Measurements from ENCODE around the gene DNAJC30. TPM values are rescaled to one million over a fixed set of nuclear protein-coding genes. Genes with fewer than 3 reads are reported as not detected.

Gene DNAJC30
- total and polyA plus RNA-seq, 2 donors (not counting 1 experiment from before 2014, with no cell fraction given) = 6.6 to 15.5 TPM

- Histone ChIP-seq H3K4me3 (ENCODE audit: control extremely low read depth in 1 of 5, extremely low read depth in 1 of 5, insufficient read depth in 1 of 5, low read depth in 2 of 5, low read length in 4 of 5) (no peak overlapping the region), H3K4me1 (ENCODE audit: control insufficient read depth in 2 of 2, insufficient read depth in 2 of 2, low read length in 2 of 2) (peaks cover 11 to 12% of the 10 kb centered on the region in 2 donors), H3K27ac (ENCODE audit: low read length in 2 of 2) (no peak overlapping the region), H3K9ac (ENCODE audit: low read length) (no peak overlapping the region), H3K27me3 (replicated peaks in 1 of 4; ENCODE audit: control extremely low read depth in 1 of 4, control insufficient read depth in 3 of 4, insufficient read depth in 4 of 4, low read length in 3 of 4) (peaks cover 0 to 62% (median 29%) of the 10 kb centered on the region in 4 experiments), H3K36me3 (replicated peaks in 1 of 2; ENCODE audit: control extremely low read depth in 1 of 2, control insufficient read depth in 1 of 2, extremely low read depth in 1 of 2, insufficient read depth in 2 of 2, low read length in 1 of 2) (no peaks in the 10 kb centered on the region), H3K4me2 (replicated peaks; ENCODE audit: low read depth, low read length, poor library complexity, severe bottlenecking) (peak overlapping the region; percentile 85), H3K79me2 (ENCODE audit: control insufficient read depth, insufficient read depth, low read length) (no peaks in the 10 kb centered on the region), H3K9me3 (ENCODE audit: control extremely low read depth in 1 of 3, control insufficient read depth in 2 of 3, insufficient read depth in 1 of 3, low read length in 2 of 3) (peaks cover 0 to 10% (median 0%) of the 10 kb centered on the region in 3 donors), H4K20me1 (ENCODE audit: control insufficient read depth, insufficient read depth, low read length, poor library complexity, severe bottlenecking) (no peaks in the 10 kb centered on the region), H2AFZ (ENCODE audit: insufficient read depth, low read depth, low read length, poor library complexity, severe bottlenecking) (no peak overlapping the region)
- peaks cover 64% of the 10 kb centered on the region for H3K27me3 Mint-ChIP-seq
- TF ChIP-seq CTCF (IDR thresholded peaks at IDR 0.05) = no peak
- TF ChIP-seq EZH2 (IDR thresholded peaks at IDR 0.05; ENCODE audit: borderline replicate concordance, insufficient read depth, low read depth, low read length, poor library complexity, severe bottlenecking) = no peak
- intact Hi-C loops (cut with micrococcal nuclease) = no loop called here
- no peak for ATAC-seq (ENCODE audit: low read depth)
- H3K27ac Mint-ChIP-seq = no peak overlapping the region
- no peak for DNase-seq
- ChIA-PET CTCF (interaction anchor here (0.9 to 1.1 kb wide), 2 partner anchors 42 to 81 kb away, joined by 3 read pairs; no protein-coding TSS in a partner anchor), POLR2A (no interaction called here)
- WGBS (ENCODE audit: insufficient coverage) = 29% methylated on average over 13 of the region's 16 CpGs
- H3K9me3 Mint-ChIP-seq (ENCODE audit: insufficient read depth) = no peaks in the 10 kb centered on the region
- peaks cover 5% of the 10 kb centered on the region for H3K4me1 Mint-ChIP-seq
- H3K4me3 Mint-ChIP-seq = peak overlapping the region; percentile 49
These were observed 36.2 kb downstream of the DNAJC30 start for GRCh38 chr7:73646785-73647724.
